DOHH2 (cell line): ENCODE results near the gene STEAP3.

Source experiments
- CTCF ChIP-seq: fragments of 200-600 bp; sonication (generic); IDR thresholded peaks from one replicate; pipeline ENCODE4 v1.5.1; 2014; ENCODE audit warnings: antibody characterized with exemption, mild to moderate bottlenecking, low read depth, low read length; ENCODE audit not compliant: poor library complexity, severe bottlenecking
- EZH2phosphoT487 ChIP-seq: fragments of 200-600 bp; sonication (generic); IDR thresholded peaks from 2 replicates; pipeline ENCODE4 v1.6.1; 2017; ENCODE audit warnings: borderline replicate concordance, mild to moderate bottlenecking, antibody characterized with exemption, low read length, moderate library complexity, mixed read lengths

GRCh38 chr2:119245841-119246230 is 22.2 kb downstream of the STEAP3 start:
- TF ChIP-seq CTCF, result no peak
- no peak for TF ChIP-seq EZH2phosphoT487
